Inflammatory macrophage treated with lipopolysaccharide for 1 hour (primary cell): ENCODE measurements around the gene ADAMTS7.
"Not testable (repeated sequence)": the region's sequence is repeated elsewhere in the genome, so short reads cannot be mapped to it uniquely, and the experiment has no call there.

ENCODE experiments used
- DNase-seq, 2 donors: peaks; one replicate each; pipeline ENCODE4 v3.0.0-alpha.2; 2020 to 2022

The ADAMTS7 gene

GRCh38 chr15:78811124-78811824 is at the start of gene ADAMTS7:
Gene ADAMTS7, minus strand, starts transcription at chr15:78811464. Its CDS starts 244 bp downstream, at chr15:78811220.
- peak; percentile 10 to 11 for DNase-seq

GRCh38 chr15:78859971-78860719 is 48.9 kb upstream of the ADAMTS7 start:
- DNase-seq: peak; percentile 79 to 97

GRCh38 chr15:78855746-78856145 is 44.5 kb upstream of the ADAMTS7 start:
- no peak for DNase-seq

- DNase-seq: no peak
Measured at GRCh38 chr15:78854833-78855372, 43.6 kb upstream of the ADAMTS7 start.

GRCh38 chr15:78853500-78853899 is 42.2 kb upstream of the ADAMTS7 start:
- DNase-seq: no peak

GRCh38 chr15:78850941-78851755 is 39.9 kb upstream of the ADAMTS7 start:
- DNase-seq: no peak

GRCh38 chr15:78850352-78850751 is 39.1 kb upstream of the ADAMTS7 start:
- no peak for DNase-seq

- DNase-seq: not testable (repeated sequence)
Measured at GRCh38 chr15:78847387-78847906, 36.2 kb upstream of the ADAMTS7 start.

GRCh38 chr15:78846906-78847305 is 35.6 kb upstream of the ADAMTS7 start:
- not testable (repeated sequence) for DNase-seq

GRCh38 chr15:78842519-78842918 is 31.3 kb upstream of the ADAMTS7 start:
- DNase-seq: no peak

- DNase-seq: no peak
Measured at GRCh38 chr15:78841891-78842290, 30.6 kb upstream of the ADAMTS7 start.

- DNase-seq: no peak
Measured at GRCh38 chr15:78841376-78841706, 30.1 kb upstream of the ADAMTS7 start.

GRCh38 chr15:78840661-78841375 is 29.6 kb upstream of the ADAMTS7 start:
- peak in 1 of 2 donors; percentile 29 for DNase-seq

- DNase-seq: not testable (repeated sequence)
Measured at GRCh38 chr15:78839151-78839550, 27.9 kb upstream of the ADAMTS7 start.

- no peak for DNase-seq
Measured at GRCh38 chr15:78838489-78838888, 27.2 kb upstream of the ADAMTS7 start.

- no peak for DNase-seq
Measured at GRCh38 chr15:78837543-78837942, 26.3 kb upstream of the ADAMTS7 start.

- no peak for DNase-seq
Measured at GRCh38 chr15:78837131-78837530, 25.9 kb upstream of the ADAMTS7 start.

GRCh38 chr15:78836333-78836732 is 25.1 kb upstream of the ADAMTS7 start:
- DNase-seq: no peak

GRCh38 chr15:78831229-78832207 is 20.3 kb upstream of the ADAMTS7 start:
- no peak for DNase-seq

GRCh38 chr15:78830514-78831228 is 19.4 kb upstream of the ADAMTS7 start:
- no peak for DNase-seq
